ENCODE measurements around the gene GET4. TPM values are rescaled to one million over a fixed set of nuclear protein-coding genes. Genes with fewer than 3 reads are reported as not detected.

The GET4 gene
- total and polyA plus RNA-seq, 2 of the 13 experiments (the other 11 are each of a cell fraction or from before 2014, with no cell fraction given), result 28.2 to 35.2 TPM

GRCh38 chr7:873367-874002 lies 2.9 kb upstream of the GET4 start (continued):
- TF ChIP-seq BATF2 (CRISPR knock-in tag; IDR thresholded peaks at IDR 0.05) (0 out of 2 replicates have a peak, but pooled peaks have one; percentile 39), ZSCAN20 (CRISPR knock-in tag; IDR thresholded peaks at IDR 0.05; ENCODE audit: borderline replicate concordance) (peak; percentile 75; the same call in 1 of the 2 replicates), SNAPC4 (CRISPR knock-in tag; IDR thresholded peaks at IDR 0.05) (no peak), SKIL (CRISPR knock-in tag; IDR thresholded peaks at IDR 0.05; ENCODE audit: borderline replicate concordance) (peak; percentile 15; the same call in 1 of the 2 replicates), BHLHE40 (IDR thresholded peaks at IDR 0.05; ENCODE audit: low read length) (peak; percentile 81), BCLAF1 (IDR thresholded peaks at IDR 0.05) (no peak), KMT2A (CRISPR knock-in tag; IDR thresholded peaks at IDR 0.05) (0 out of 2 replicates have a peak, but pooled peaks have one; percentile 56), ADNP (CRISPR knock-in tag; IDR thresholded peaks at IDR 0.05) (no peak), SP140L (CRISPR knock-in tag; IDR thresholded peaks at IDR 0.05; ENCODE audit: borderline replicate concordance) (no peak), DMTF1 (CRISPR knock-in tag; IDR thresholded peaks at IDR 0.05) (no peak), ZNF326 (CRISPR knock-in tag; IDR thresholded peaks at IDR 0.05; ENCODE audit: borderline replicate concordance) (no peak), ZBTB34 (CRISPR knock-in tag; IDR thresholded peaks at IDR 0.05) (no peak), HMG20A (CRISPR knock-in tag; IDR thresholded peaks at IDR 0.05; ENCODE audit: borderline replicate concordance) (no peak), ZNF138 (CRISPR knock-in tag; IDR thresholded peaks at IDR 0.05; ENCODE audit: low read depth) (no peak)

Data from HepG2 (cell line).